Erythroblast (primary cell): ENCODE measurements around the gene SLC25A45.
A peak's percentile ranks its signal among the peaks of the same experiment; 100 is the strongest.

Experiments used
- DNase-seq, 2 experiments: peaks; one replicate each; lab custom pipeline; 2025; lab: John Stamatoyannopoulos, UW
- GATA1 ChIP-seq: IDR thresholded peaks from 2 replicates; pipeline ENCODE4 v1.6.1; 2011; ENCODE audit warnings: low read depth, mild to moderate bottlenecking, control low read depth, low read length, moderate library complexity
- POLR2A ChIP-seq: IDR thresholded peaks from 2 replicates; pipeline ENCODE4 v1.6.1; 2011; ENCODE audit warnings: mild to moderate bottlenecking, low read length

Gene SLC25A45

GRCh38 chr11:65379698-65380459, 2.6 kb downstream of the SLC25A45 start:
- TF ChIP-seq POLR2A (no peak), GATA1 (no peak)
- no peak for DNase-seq

- no peak for DNase-seq
- TF ChIP-seq GATA1 (no peak), POLR2A (no peak)
These were observed 3.4 kb downstream of the SLC25A45 start for GRCh38 chr11:65378928-65379638.

- DNase-seq = peak in 1 of 2 experiments; percentile 33
- TF ChIP-seq POLR2A (no peak), GATA1 (no peak)
These were observed 4.1 kb downstream of the SLC25A45 start for GRCh38 chr11:65378208-65378927.

- DNase-seq = no peak
- TF ChIP-seq POLR2A = no peak
These were observed 4.7 kb downstream of the SLC25A45 start for GRCh38 chr11:65377777-65378176.

GRCh38 chr11:65377036-65377435, 5.4 kb downstream of the SLC25A45 start:
- TF ChIP-seq POLR2A = no peak
- TF ChIP-seq GATA1 = no peak
- no peak for DNase-seq

- TF ChIP-seq POLR2A = no peak
- no peak for TF ChIP-seq GATA1
- DNase-seq = no peak
These were observed 6.2 kb downstream of the SLC25A45 start for GRCh38 chr11:65376138-65376713.

GRCh38 chr11:65375012-65375411, 7.4 kb downstream of the SLC25A45 start:
- DNase-seq = no peak
- TF ChIP-seq POLR2A (no peak), GATA1 (no peak)

GRCh38 chr11:65373839-65374580, 8.4 kb downstream of the SLC25A45 start:
- peak; percentile 27 to 28 for DNase-seq
- TF ChIP-seq POLR2A (no peak), GATA1 (no peak)

- TF ChIP-seq POLR2A (no peak), GATA1 (no peak)
- DNase-seq = no peak
These were observed 11.8 kb downstream of the SLC25A45 start for GRCh38 chr11:65370659-65371049.

- peak; percentile 78 to 83 for DNase-seq
- TF ChIP-seq GATA1 (no peak), POLR2A (no peak)
These were observed 16.1 kb downstream of the SLC25A45 start for GRCh38 chr11:65366340-65366773.

- peak in 1 of 2 experiments; percentile 33 for DNase-seq
- no peak for TF ChIP-seq POLR2A
These were observed 18.7 kb downstream of the SLC25A45 start for GRCh38 chr11:65363770-65364169.

GRCh38 chr11:65362966-65363365, 19.5 kb downstream of the SLC25A45 start:
- no peak for DNase-seq

More at GRCh38 chr11:65362966-65363365, 19.5 kb downstream of the SLC25A45 start:
- TF ChIP-seq GATA1 (no peak), POLR2A (no peak)
